K562 (cell line): ENCODE measurements around the gene ABCF3. TPM values are rescaled to one million over a fixed set of nuclear protein-coding genes. Genes with fewer than 3 reads are reported as not detected.
A peak's percentile ranks its signal among the peaks of the same experiment; 100 is the strongest.

Source experiments
- ATAC-seq: fragments of 200-7000 bp; cut with Tn5 transposase; 3 replicates; pipeline ENCODE4 v1.9.1; 2020; ENCODE audit warnings: moderate library complexity
- BruUV-seq: library from RNA; stranded (reverse); fragments of 400-500 nt; replicated peaks from 2 replicates; lab custom pipeline; 2021; lab: Mats Ljungman, UMichigan
- CTCF ChIA-PET: fragments of 300-600 bp; formaldehyde crosslinking; extraction: SDS; loops from one replicate; lab custom pipeline; 2021; ENCODE audit warnings: low intra/inter-chr PET ratio; lab: Yijun Ruan, JAX
- POLR2A ChIA-PET: fragments of 300-600, 350-650 bp; sonication (Branson Sonifier 250); formaldehyde crosslinking; extraction: SDS; loops from one replicate; lab custom pipeline; 2021; ENCODE audit warnings: antibody characterized with exemption, inconsistent platforms; lab: Yijun Ruan, JAX
- DNase-seq, 4 experiments: peaks; one replicate each; pipeline versions ENCODE4 v3.0.0 to v3.0.0-alpha.2; 2011 to 2018; ENCODE audit warnings: low spot score in 3 of 4, mixed read lengths in 3 of 4; ENCODE audit errors: extremely low read depth in 1 of 4
- FAIRE-seq: peaks from 2 replicates; lab custom pipeline; 2011; peaks lifted over from hg19 to GRCh38; lab: Jason Lieb, UNC
- H2AFZ ChIP-seq: 2 replicates; pipeline ENCODE4 v1.6.0; 2011; ENCODE audit warnings: low read depth, low read length, control low read depth, inconsistent platforms
- H3K27ac ChIP-seq: fragments of 200-600 bp; 3 replicates; pipeline ENCODE4 v1.8.0; 2011; ENCODE audit warnings: low read depth, mild to moderate bottlenecking, control low read depth, inconsistent platforms, low read length, moderate library complexity, mixed read lengths; ENCODE audit errors: extremely low read depth
- H3K27me3 ChIP-seq, 2 experiments: fragments of 300-600 bp in 1 of 2; 2 replicates in 1 of 2; 3 replicates in 1 of 2; pipeline versions ENCODE4 v1.6.0 to v1.8.0; 2011; ENCODE audit warnings: inconsistent platforms in 2 of 2, low read length in 2 of 2, mild to moderate bottlenecking in 1 of 2, mixed read lengths in 1 of 2, moderate library complexity in 1 of 2; ENCODE audit not compliant: control insufficient read depth in 2 of 2, insufficient read depth in 2 of 2
- H3K36me3 ChIP-seq: fragments of 300-600 bp; 3 replicates; pipeline ENCODE4 v1.8.0; 2011; ENCODE audit warnings: mild to moderate bottlenecking, low read length, inconsistent platforms; ENCODE audit not compliant: control insufficient read depth, insufficient read depth
- H3K4me1 ChIP-seq, 2 experiments: fragments of 200-600 bp in 1 of 2; replicated peaks in 1 of 2; 2 replicates in 1 of 2; 3 replicates in 1 of 2; pipeline versions ENCODE4 v1.5.1 to v1.8.0; 2011; ENCODE audit warnings: inconsistent platforms in 2 of 2, low read length in 2 of 2, mild to moderate bottlenecking in 1 of 2, mixed read lengths in 1 of 2, moderate library complexity in 1 of 2; ENCODE audit not compliant: control insufficient read depth in 2 of 2, insufficient read depth in 2 of 2
- H3K4me2 ChIP-seq: 2 replicates; pipeline ENCODE4 v1.6.1; 2011; ENCODE audit warnings: low read length, control low read depth, inconsistent platforms, mixed read lengths; ENCODE audit not compliant: insufficient read depth
- H3K4me3 ChIP-seq: fragments of 200-600 bp; sonication (generic), shearing (Covaris generic); 2 replicates; pipeline ENCODE4 v1.5.1; 2016; ENCODE audit warnings: control low read depth, inconsistent platforms
- H3K79me2 ChIP-seq: fragments of 200-600 bp; 3 replicates; pipeline ENCODE4 v1.8.0; 2011; ENCODE audit warnings: low read length, inconsistent platforms; ENCODE audit not compliant: control insufficient read depth, insufficient read depth
- H3K9ac ChIP-seq, 2 experiments: 2 replicates each; pipeline versions ENCODE4 v1.6.0 to v1.6.1; 2011; ENCODE audit warnings: low read depth in 2 of 2, low read length in 2 of 2, control low read depth in 1 of 2, inconsistent platforms in 1 of 2, mild to moderate bottlenecking in 1 of 2, mixed read lengths in 1 of 2; ENCODE audit not compliant: insufficient read depth in 1 of 2
- H3K9me1 ChIP-seq: one replicate; pipeline ENCODE4 v1.6.0; 2011; ENCODE audit warnings: inconsistent platforms, mild to moderate bottlenecking, low read length, moderate library complexity; ENCODE audit not compliant: control insufficient read depth, insufficient read depth
- H3K9me3 ChIP-seq: replicated peaks from 2 replicates; pipeline ENCODE4 v1.5.1; 2011; ENCODE audit warnings: low read depth, low read length, inconsistent platforms; ENCODE audit not compliant: control insufficient read depth, insufficient read depth
- H4K20me1 ChIP-seq: replicated peaks from 2 replicates; pipeline ENCODE4 v1.6.1; 2011; ENCODE audit warnings: low read length, inconsistent platforms, mixed read lengths; ENCODE audit not compliant: control insufficient read depth, insufficient read depth
- CAMTA2 ChIP-seq: fragments of 250-450 bp; sonication (Bioruptor Pico); conservative IDR thresholded peaks from 2 replicates; pipeline ENCODE4 v1.5.1; 2022
- CEBPB ChIP-seq: fragments of 450-650 bp; IDR thresholded peaks from 2 replicates; pipeline ENCODE4 v1.6.1; 2016; ENCODE audit warnings: missing genetic modification characterization, missing compliant biosample characterization
- CEBPG ChIP-seq, 3 experiments: fragments of 200-800 bp in 1 of 3; sonication (Bioruptor generic) in 1 of 3; sonication (generic) in 1 of 3; formaldehyde crosslinking in 1 of 3; IDR thresholded peaks in 2 of 3; conservative IDR thresholded peaks in 1 of 3; 2 replicates each; pipeline versions ENCODE4 v1.6.1 to v1.8.0; 2016 to 2022; ENCODE audit warnings: missing compliant biosample characterization in 2 of 3, missing genetic modification characterization in 2 of 3, mild to moderate bottlenecking in 1 of 3, missing genetic modification reagents in 1 of 3
- ETS2 ChIP-seq: IDR thresholded peaks from 2 replicates; pipeline ENCODE4 v1.6.1; 2016; ENCODE audit warnings: borderline replicate concordance, missing genetic modification characterization, mild to moderate bottlenecking, moderate library complexity, missing compliant biosample characterization; ENCODE audit not compliant: poor library complexity, severe bottlenecking
- GATA2 ChIP-seq: sonication (generic); formaldehyde crosslinking; IDR thresholded peaks from 2 replicates; pipeline ENCODE4 v1.4.0; 2020; ENCODE audit warnings: mild to moderate bottlenecking, missing genetic modification reagents
- L3MBTL2 ChIP-seq: fragments of 450-650 bp; IDR thresholded peaks from 2 replicates; pipeline ENCODE4 v1.6.1; 2016; ENCODE audit warnings: mild to moderate bottlenecking, moderate library complexity
- ZNF140 ChIP-seq: fragments of 250-450 bp; sonication (Bioruptor Pico); IDR thresholded peaks from 2 replicates; pipeline ENCODE4 v1.8.0; 2021; ENCODE audit warnings: moderate library complexity, mild to moderate bottlenecking, inconsistent platforms
- ZNF668 ChIP-seq: fragments of 250-450 bp; sonication (Bioruptor Pico); IDR thresholded peaks from 2 replicates; pipeline ENCODE4 v1.8.0; 2022; ENCODE audit warnings: mild to moderate bottlenecking, inconsistent platforms
- WGBS: fragments of 100-300 bp; shearing (Covaris generic); methylation state at CpG from one replicate; pipeline ENCODE4 v1.1.6; 2016; ENCODE audit warnings: low coverage, mixed read lengths; ENCODE audit not compliant: insufficient coverage; ENCODE audit errors: missing lambda C conversion rate; 5-methylcytosine and 5-hydroxymethylcytosine counted together
- in situ Hi-C: fragments of 300-500 bp; cut with MboI; formaldehyde crosslinking; loops from 4 replicates; pipeline ENCODE4 v1.15.0; 2018; ENCODE audit warnings: inconsistent platforms, mixed read lengths
- intact Hi-C: fragments of 100-400 bp; cut with micrococcal nuclease; formaldehyde crosslinking; loops from 2 replicates; pipeline ENCODE4 v1.14.2; 2022
- polyA plus RNA-seq, 8 experiments: library from polyadenylated mRNA; depleted of rRNA in 4 of 8; stranded (reverse) in 5 of 8; unstranded in 3 of 8; fragments of >200 nt; fragmentation: Nextera tagmentation in 2 of 8; fragmentation: Illumina TruSeq in 1 of 8; extraction: Ambion mirVana in 2 of 8; extraction: Trizol in 1 of 8; gene quantifications; 2 replicates each; pipeline versions ENCODE4 v1.2.1 to v1.2.3, GENCODE V29; 2011 to 2014; ENCODE audit warnings: inconsistent platforms in 1 of 8, missing spikeins in 1 of 8
- total RNA-seq, 7 experiments: library from RNA; depleted of rRNA in 6 of 7; stranded (reverse); fragments of >200 nt in 6 of 7; fragmentation: Illumina TruSeq in 2 of 7; extraction: Trizol in 2 of 7; gene quantifications; 2 replicates each; pipeline versions ENCODE4 v1.2.1 to v1.2.3, GENCODE V29; 2011 to 2021; ENCODE audit warnings: low replicate concordance in 1 of 7
- TF ChIP-seq, protein P1 (sequence below): fragments of 450-650 bp; IDR thresholded peaks from 2 replicates; pipeline ENCODE4 v1.6.1; 2014; ENCODE audit warnings: low read depth, mild to moderate bottlenecking, moderate library complexity, borderline replicate concordance

The ABCF3 gene
- total and polyA plus RNA-seq, 9 of the 15 experiments (the other 6 are each of a cell fraction or from before 2014, with no cell fraction given), result 6.7 to 77.9 (median 45.1) TPM

DNA sequence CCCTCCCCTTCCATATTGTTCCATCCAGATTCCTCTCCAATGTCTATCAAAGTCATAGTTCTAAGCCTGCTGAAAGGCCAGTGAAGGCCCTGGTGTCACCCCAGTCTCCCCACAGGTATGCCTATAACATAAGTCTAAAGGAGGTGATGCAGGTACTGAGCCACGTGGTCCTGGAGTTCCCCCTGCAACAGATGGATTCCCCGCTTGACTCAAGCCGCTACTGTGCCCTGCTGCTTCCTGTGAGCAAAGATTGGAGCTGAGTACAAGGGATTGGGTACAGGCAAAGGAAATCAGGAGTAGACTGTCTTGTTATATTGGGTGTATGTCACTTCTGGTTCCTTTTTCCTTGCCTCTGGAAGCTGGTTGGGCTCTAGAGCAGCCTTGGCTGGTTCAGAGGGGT is 42.7 kb upstream of the ABCF3 start:
- no TSS peak for BruUV-seq
- Histone ChIP-seq H2AFZ (no peak overlapping the region), H3K4me2 (no peak overlapping the region), H4K20me1 (no peaks in the 10 kb centered on the region), H3K9me3 (no peaks in the 10 kb centered on the region), H3K4me1 (no peaks in the 10 kb centered on the region; a peak in 1 of 5 replicates), H3K4me3 (no peak overlapping the region), H3K79me2 (peaks cover 3% of the 10 kb centered on the region; the same call in 1 of the 3 replicates), H3K9me1 (peaks cover 2% of the 10 kb centered on the region), H3K9ac (no peak overlapping the region), H3K27me3 (no peaks in the 10 kb centered on the region), H3K36me3 (peaks cover 71% of the 10 kb centered on the region), H3K27ac (no peak overlapping the region)
- FAIRE-seq (no peak), ATAC-seq (no peak), DNase-seq (no peak)
- intact Hi-C loops (no loop called here), in situ Hi-C loops (no loop called here)
- TF ChIP-seq ETS2 (no peak), ZNF140 (no peak)
- ChIA-PET POLR2A (interaction anchor here (0.6 to 4.1 kb wide), 4 partner anchors 8 to 248 kb away, joined by 3 to 48 read pairs (median 4); partner anchors contain the start of gene EIF2B5), CTCF (no interaction called here)
- WGBS, result 100% methylated on average over 2 of the region's 3 CpGs

DNA sequence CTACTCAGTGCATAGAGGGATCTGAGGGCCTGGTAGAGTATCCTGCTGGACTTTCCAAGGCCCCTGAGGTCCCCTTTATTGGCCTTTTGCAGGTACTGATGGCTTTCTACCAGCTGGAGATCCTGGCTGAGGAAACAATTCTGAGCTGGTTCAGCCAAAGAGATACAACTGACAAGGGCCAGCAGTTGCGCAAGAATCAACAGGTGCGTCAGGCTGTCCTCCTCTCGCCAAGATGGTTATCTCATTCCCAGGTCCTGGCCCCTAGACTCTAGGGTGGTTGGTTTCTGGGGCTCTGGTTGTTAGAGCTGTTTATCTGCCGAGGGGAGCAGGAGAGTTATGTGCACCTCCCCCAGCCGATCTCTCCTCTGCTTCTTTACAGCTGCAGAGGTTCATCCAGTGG is 41.5 kb upstream of the ABCF3 start:
- intact Hi-C loops, result no loop called here
- no TSS peak for BruUV-seq
- H3K27ac ChIP-seq, result no peak overlapping the region

More for the DNA sequence above, 41.5 kb upstream of the ABCF3 start:
- no peaks in the 10 kb centered on the region for H3K27me3 ChIP-seq
- no peaks in the 10 kb centered on the region for H3K9me3 ChIP-seq
- ChIA-PET CTCF (interaction anchor here (1.0 kb wide), 1 partner anchor 250 kb away, joined by 3 read pairs; no protein-coding TSS in a partner anchor), POLR2A (interaction anchor here (0.7 to 4.1 kb wide), 7 partner anchors 9 to 249 kb away, joined by 3 to 48 read pairs (median 4); partner anchors contain the start of genes ABCF3, DVL3 and EIF2B5)
- H3K79me2 ChIP-seq, result no peaks in the 10 kb centered on the region
- no peak; the same call in 2 of the 3 replicates for ATAC-seq
- H3K9me1 ChIP-seq, result peaks cover 2% of the 10 kb centered on the region
- no peak for DNase-seq
- 56% methylated on average over 5 of the region's 5 CpGs for WGBS
- no peaks in the 10 kb centered on the region for H4K20me1 ChIP-seq
- no peak overlapping the region for H2AFZ ChIP-seq
- no peak overlapping the region for H3K4me3 ChIP-seq
- no peak overlapping the region for H3K9ac ChIP-seq
- in situ Hi-C loops, result no loop called here
- peaks cover 65% of the 10 kb centered on the region for H3K36me3 ChIP-seq
- H3K4me1 ChIP-seq, result peaks cover 0 to 3% of the 10 kb centered on the region in 2 experiments; a peak in 2 of 5 replicates
- TF ChIP-seq CEBPG (CRISPR knock-in tag; IDR thresholded peaks at IDR 0.05) (peak; percentile 48; the same call in 1 of the 2 replicates), CEBPG (tag; conservative IDR thresholded peaks at IDR 0.05 in 1 of 2, IDR thresholded peaks at IDR 0.05 in 1 of 2) (peak; percentile 67 to 94), CEBPB (tag) (peak; percentile 95), CAMTA2 (no peak), GATA2 (no peak), L3MBTL2 (no peak), ZNF668 (no peak)
- TF ChIP-seq, protein P1, sequence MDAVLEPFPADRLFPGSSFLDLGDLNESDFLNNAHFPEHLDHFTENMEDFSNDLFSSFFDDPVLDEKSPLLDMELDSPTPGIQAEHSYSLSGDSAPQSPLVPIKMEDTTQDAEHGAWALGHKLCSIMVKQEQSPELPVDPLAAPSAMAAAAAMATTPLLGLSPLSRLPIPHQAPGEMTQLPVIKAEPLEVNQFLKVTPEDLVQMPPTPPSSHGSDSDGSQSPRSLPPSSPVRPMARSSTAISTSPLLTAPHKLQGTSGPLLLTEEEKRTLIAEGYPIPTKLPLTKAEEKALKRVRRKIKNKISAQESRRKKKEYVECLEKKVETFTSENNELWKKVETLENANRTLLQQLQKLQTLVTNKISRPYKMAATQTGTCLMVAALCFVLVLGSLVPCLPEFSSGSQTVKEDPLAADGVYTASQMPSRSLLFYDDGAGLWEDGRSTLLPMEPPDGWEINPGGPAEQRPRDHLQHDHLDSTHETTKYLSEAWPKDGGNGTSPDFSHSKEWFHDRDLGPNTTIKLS, result no peak
- no peak for FAIRE-seq
- no peak overlapping the region for H3K4me2 ChIP-seq
